IPS DF 6.9 (cell line): ENCODE measurements around the gene SVEP1.

Experiments
- DNase-seq: peaks from one replicate; pipeline ENCODE4 v3.0.0-alpha.2; 2013; ENCODE audit warnings: low read depth, low spot score
- H3K27ac ChIP-seq: one replicate; pipeline ENCODE4 v1.5.1; 2013; ENCODE audit warnings: low read length, control low read depth
- H3K27me3 ChIP-seq: 2 replicates; pipeline ENCODE4 v1.6.1; 2013; ENCODE audit warnings: mild to moderate bottlenecking, low read length; ENCODE audit not compliant: control insufficient read depth, insufficient read depth
- H3K36me3 ChIP-seq: 2 replicates; pipeline ENCODE4 v1.6.1; 2013; ENCODE audit warnings: low read length; ENCODE audit not compliant: control insufficient read depth, insufficient read depth
- H3K4me1 ChIP-seq: 2 replicates; pipeline ENCODE4 v1.6.1; 2013; ENCODE audit warnings: low read length; ENCODE audit not compliant: control insufficient read depth, insufficient read depth
- H3K4me3 ChIP-seq: 2 replicates; pipeline ENCODE4 v1.5.1; 2013; ENCODE audit warnings: mild to moderate bottlenecking, low read length
- H3K9me3 ChIP-seq: 2 replicates; pipeline ENCODE4 v1.6.1; 2013; ENCODE audit warnings: low read length, inconsistent platforms; ENCODE audit not compliant: control insufficient read depth, insufficient read depth
- WGBS: extraction: QIAGEN DNeasy Blood & Tissue Kit; methylation state at CpG from one replicate; pipeline ENCODE4 v1.1.7; 2013; ENCODE audit warnings: mixed read lengths, missing lambda C conversion rate; ENCODE audit not compliant: insufficient read length, insufficient coverage; 5-methylcytosine and 5-hydroxymethylcytosine counted together

SVEP1 gene

GRCh38 chr9:110355911-110356310 lies 223.6 kb downstream of the SVEP1 start:
- H3K36me3 ChIP-seq, result no peaks in the 10 kb centered on the region
- WGBS, result no CpG with 5 or more reads among the region's 2 CpGs
- H3K4me1 ChIP-seq, result no peaks in the 10 kb centered on the region
- no peak overlapping the region for H3K27ac ChIP-seq
- no peak for DNase-seq
- H3K4me3 ChIP-seq, result no peak overlapping the region
- H3K9me3 ChIP-seq, result no peaks in the 10 kb centered on the region
- no peaks in the 10 kb centered on the region for H3K27me3 ChIP-seq

DNA sequence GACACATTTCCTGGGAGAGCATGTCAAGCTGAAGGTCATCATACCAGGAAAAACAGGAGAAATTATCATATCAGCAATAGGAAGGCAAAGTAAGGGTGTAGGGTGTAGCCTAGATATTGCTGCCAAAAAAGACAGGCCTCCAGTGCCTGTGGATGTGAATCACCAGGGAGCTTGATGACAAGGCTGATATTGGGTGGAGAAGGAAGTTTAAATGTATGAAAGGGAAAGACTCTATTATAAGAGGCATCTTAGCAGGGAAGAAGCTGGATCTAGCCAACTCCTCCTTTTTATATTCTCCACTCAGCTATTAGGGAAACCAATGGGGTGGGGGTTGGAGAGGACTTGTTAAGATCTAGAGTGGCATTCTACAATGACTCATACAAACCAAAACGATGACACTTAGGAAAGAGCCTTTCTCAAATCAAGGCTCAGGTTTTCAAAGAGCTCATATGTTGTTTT lies 228.5 kb downstream of the SVEP1 start:
- Histone ChIP-seq H3K27ac (no peak overlapping the region), H3K27me3 (no peaks in the 10 kb centered on the region), H3K36me3 (no peaks in the 10 kb centered on the region), H3K4me1 (no peaks in the 10 kb centered on the region), H3K9me3 (no peaks in the 10 kb centered on the region), H3K4me3 (no peak overlapping the region)
- WGBS, result no CpG with 5 or more reads among the region's 1 CpG
- no peak for DNase-seq

- Histone ChIP-seq H3K4me1 (no peaks in the 10 kb centered on the region), H3K27me3 (no peaks in the 10 kb centered on the region), H3K27ac (no peak overlapping the region), H3K36me3 (no peaks in the 10 kb centered on the region), H3K9me3 (no peaks in the 10 kb centered on the region), H3K4me3 (no peak overlapping the region)
- no CpG with 5 or more reads among the region's 3 CpGs for WGBS
- no peak for DNase-seq
These were observed 233.2 kb downstream of the SVEP1 start for GRCh38 chr9:110346325-110346724.

- DNase-seq, result no peak
- Histone ChIP-seq H3K4me3 (no peak overlapping the region), H3K36me3 (no peaks in the 10 kb centered on the region), H3K9me3 (no peaks in the 10 kb centered on the region), H3K4me1 (no peaks in the 10 kb centered on the region), H3K27me3 (no peaks in the 10 kb centered on the region), H3K27ac (no peak overlapping the region)
- WGBS, result 100% methylated on average over 2 of the region's 6 CpGs
These were observed 234.7 kb downstream of the SVEP1 start for GRCh38 chr9:110344821-110345220.

DNA sequence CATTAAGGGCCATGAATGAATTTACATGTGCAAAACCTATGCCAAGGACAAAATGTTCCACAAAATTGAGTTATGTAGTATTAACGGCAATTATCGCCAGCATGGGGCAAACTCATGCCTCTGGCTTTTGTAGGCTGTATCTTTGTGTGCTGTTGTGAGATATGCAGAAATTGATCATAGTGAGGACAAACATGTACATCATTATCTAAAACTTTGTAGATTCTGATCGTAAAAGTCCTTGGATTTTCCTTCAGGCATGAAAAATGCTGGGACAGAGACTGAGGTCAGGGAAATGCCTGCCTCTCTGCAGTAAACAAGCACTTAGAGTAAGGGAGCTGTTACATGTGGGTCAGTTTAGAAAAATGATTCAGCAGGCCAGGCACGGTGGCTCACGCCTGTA lies 236.0 kb downstream of the SVEP1 start:
- no peak for DNase-seq
- no peaks in the 10 kb centered on the region for H3K4me1 ChIP-seq
- no CpG with 5 or more reads among the region's 5 CpGs for WGBS
- H3K4me3 ChIP-seq, result no peak overlapping the region
- no peaks in the 10 kb centered on the region for H3K9me3 ChIP-seq
- H3K36me3 ChIP-seq, result no peaks in the 10 kb centered on the region
- no peak overlapping the region for H3K27ac ChIP-seq
- H3K27me3 ChIP-seq, result no peaks in the 10 kb centered on the region

GRCh38 chr9:110340306-110340705 lies 239.2 kb downstream of the SVEP1 start:
- H3K36me3 ChIP-seq, result no peaks in the 10 kb centered on the region
- no peaks in the 10 kb centered on the region for H3K27me3 ChIP-seq
- H3K4me3 ChIP-seq, result no peak overlapping the region
- WGBS, result no CpG with 5 or more reads among the region's 2 CpGs
- no peaks in the 10 kb centered on the region for H3K4me1 ChIP-seq
- H3K27ac ChIP-seq, result no peak overlapping the region
- no peaks in the 10 kb centered on the region for H3K9me3 ChIP-seq
- DNase-seq, result peak; percentile 7

DNA sequence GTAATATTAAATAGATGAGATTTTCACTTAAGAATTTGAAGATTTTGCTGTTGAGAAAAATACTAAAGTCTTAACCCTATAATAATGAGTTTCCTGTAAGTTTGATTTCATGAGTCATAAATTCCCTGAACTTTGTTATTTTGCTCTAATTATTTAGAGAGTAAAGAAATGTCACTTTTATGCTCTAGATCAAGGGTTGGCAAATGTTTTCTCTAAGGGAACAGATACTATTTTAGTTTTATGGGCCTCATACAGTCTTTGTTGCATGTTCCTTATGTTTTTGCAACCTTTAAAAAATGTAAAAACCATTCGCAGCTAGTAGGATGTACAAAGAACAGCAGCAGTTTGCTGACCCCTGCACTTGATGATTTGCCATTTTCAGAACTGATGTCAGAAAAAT lies 241.4 kb downstream of the SVEP1 start:
- no peaks in the 10 kb centered on the region for H3K4me1 ChIP-seq
- no CpG with 5 or more reads among the region's 1 CpG for WGBS
- DNase-seq, result no peak
- H3K27ac ChIP-seq, result no peak overlapping the region
- H3K27me3 ChIP-seq, result no peaks in the 10 kb centered on the region
- no peaks in the 10 kb centered on the region for H3K36me3 ChIP-seq
- no peaks in the 10 kb centered on the region for H3K9me3 ChIP-seq
- no peak overlapping the region for H3K4me3 ChIP-seq

GRCh38 chr9:110337727-110338126 lies 241.8 kb downstream of the SVEP1 start, which contains the start of gene TXNDC8:
TSS of gene TXNDC8 (minus strand) at chr9:110337863.
- no peaks in the 10 kb centered on the region for H3K9me3 ChIP-seq
- H3K27me3 ChIP-seq, result no peaks in the 10 kb centered on the region
- H3K27ac ChIP-seq, result no peak within 1 kb of the TSS
- H3K4me3 ChIP-seq, result no peak within 1 kb of the TSS
- H3K4me1 ChIP-seq, result no peaks in the 10 kb centered on the region
- no CpG with 5 or more reads among the region's 1 CpG for WGBS
- DNase-seq, result no peak
- H3K36me3 ChIP-seq, result no peaks in the 10 kb centered on the region

- Histone ChIP-seq H3K27ac (no peak overlapping the region), H3K36me3 (no peaks in the 10 kb centered on the region), H3K4me3 (no peak overlapping the region), H3K27me3 (no peaks in the 10 kb centered on the region), H3K4me1 (no peaks in the 10 kb centered on the region), H3K9me3 (no peaks in the 10 kb centered on the region)
- WGBS, result no CpG with 5 or more reads among the region's 1 CpG
- DNase-seq, result no peak
These were observed 243.2 kb downstream of the SVEP1 start for GRCh38 chr9:110336363-110336762.

GRCh38 chr9:110334871-110335270 lies 244.7 kb downstream of the SVEP1 start:
- no peaks in the 10 kb centered on the region for H3K27me3 ChIP-seq
- no peak overlapping the region for H3K27ac ChIP-seq
- no peaks in the 10 kb centered on the region for H3K36me3 ChIP-seq
- no peak for DNase-seq
- H3K4me3 ChIP-seq, result no peak overlapping the region
- H3K9me3 ChIP-seq, result no peaks in the 10 kb centered on the region
- no peaks in the 10 kb centered on the region for H3K4me1 ChIP-seq

- no CpG with 5 or more reads among the region's 4 CpGs for WGBS
- Histone ChIP-seq H3K4me3 (no peak overlapping the region), H3K4me1 (no peaks in the 10 kb centered on the region), H3K9me3 (no peaks in the 10 kb centered on the region), H3K27me3 (no peaks in the 10 kb centered on the region), H3K27ac (no peak overlapping the region), H3K36me3 (no peaks in the 10 kb centered on the region)
- DNase-seq, result no peak
These were observed 245.4 kb downstream of the SVEP1 start for GRCh38 chr9:110334183-110334582.
